IMR-90 (cell line): Measurements from ENCODE around the gene UNC79. TPM values are rescaled to one million over a fixed set of nuclear protein-coding genes. Genes with fewer than 3 reads are reported as not detected.

Experiments used
- ATAC-seq: fragments of 200-7000 bp; cut with Tn5 transposase; 2 replicates; pipeline ENCODE4 v1.9.1; 2020; ENCODE audit warnings: low read depth, mild to moderate bottlenecking, moderate library complexity
- BruUV-seq: library from RNA; stranded (reverse); fragments of 400-500 nt; replicated peaks from 2 replicates; lab custom pipeline; 2021; lab: Mats Ljungman, UMichigan
- CTCF ChIA-PET: fragments of 300-600 bp; formaldehyde crosslinking; extraction: SDS; loops from one replicate; lab custom pipeline; 2021; ENCODE audit warnings: antibody characterized with exemption; lab: Yijun Ruan, JAX
- POLR2A ChIA-PET: fragments of 300-600 bp; sonication (Branson Sonifier 250); formaldehyde crosslinking; loops from one replicate; lab custom pipeline; 2022; ENCODE audit warnings: antibody characterized with exemption; ENCODE audit not compliant: unreplicated experiment; lab: Charles Lee
- DNase-seq: peaks from one replicate; pipeline ENCODE4 v3.0.0; 2013
- H2AFZ ChIP-seq: replicated peaks from 2 replicates; pipeline ENCODE3; 2013; ENCODE audit warnings: low read length, mild to moderate bottlenecking; ENCODE audit not compliant: poor library complexity
- H2AK5ac ChIP-seq: 2 replicates; pipeline ENCODE4 v1.6.1; 2013; ENCODE audit warnings: low read depth, low read length, inconsistent platforms
- H2AK9ac ChIP-seq: replicated peaks from 2 replicates; pipeline ENCODE3; 2013; ENCODE audit warnings: mild to moderate bottlenecking, low read depth, low read length, moderate library complexity; ENCODE audit not compliant: poor library complexity
- H2BK120ac ChIP-seq: 2 replicates; pipeline ENCODE4 v1.6.1; 2013; ENCODE audit warnings: low read depth, low read length, inconsistent platforms
- H2BK15ac ChIP-seq: 3 replicates; pipeline ENCODE4 v1.6.1; 2013; ENCODE audit warnings: low read depth, low read length, inconsistent platforms
- H2BK20ac ChIP-seq: 2 replicates; pipeline ENCODE4 v1.6.1; 2013; ENCODE audit warnings: low read depth, mild to moderate bottlenecking, inconsistent platforms, low read length, moderate library complexity
- H2BK5ac ChIP-seq: 2 replicates; pipeline ENCODE4 v1.6.1; 2013; ENCODE audit warnings: mild to moderate bottlenecking, low read depth, low read length, inconsistent platforms; ENCODE audit not compliant: poor library complexity, severe bottlenecking
- H3K14ac ChIP-seq: replicated peaks from 2 replicates; pipeline ENCODE4 v1.6.1; 2013; ENCODE audit warnings: low read depth, low read length, inconsistent platforms
- H3K18ac ChIP-seq: 2 replicates; pipeline ENCODE4 v1.6.1; 2013; ENCODE audit warnings: low read depth, low read length, control low read depth
- H3K23ac ChIP-seq: 2 replicates; pipeline ENCODE4 v1.6.1; 2013; ENCODE audit warnings: low read depth, low read length, inconsistent platforms
- H3K27ac ChIP-seq: 2 replicates; pipeline ENCODE4 v1.5.1; 2013; ENCODE audit warnings: mild to moderate bottlenecking, control low read depth, low read length; ENCODE audit not compliant: insufficient read depth
- H3K27me3 ChIP-seq: 2 replicates; pipeline ENCODE4 v1.6.1; 2013; ENCODE audit warnings: low read length; ENCODE audit not compliant: control insufficient read depth, insufficient read depth
- H3K36me3 ChIP-seq: 2 replicates; pipeline ENCODE4 v1.6.1; 2013; ENCODE audit warnings: low read length, mixed read lengths; ENCODE audit not compliant: control insufficient read depth, insufficient read depth
- H3K4ac ChIP-seq: 2 replicates; pipeline ENCODE4 v1.6.1; 2013; ENCODE audit warnings: low read depth, low read length, inconsistent platforms
- H3K4me1 ChIP-seq: 2 replicates; pipeline ENCODE4 v1.6.1; 2013; ENCODE audit warnings: low read length, mixed read lengths; ENCODE audit not compliant: control insufficient read depth, insufficient read depth
- H3K4me2 ChIP-seq: 2 replicates; pipeline ENCODE4 v1.6.1; 2013; ENCODE audit warnings: low read depth, mild to moderate bottlenecking, control low read depth, low read length, moderate library complexity
- H3K4me3 ChIP-seq: 2 replicates; pipeline ENCODE4 v1.5.1; 2013; ENCODE audit warnings: low read depth, mild to moderate bottlenecking, control low read depth, low read length, moderate library complexity; ENCODE audit not compliant: insufficient read depth
- H3K56ac ChIP-seq: 2 replicates; pipeline ENCODE4 v1.6.1; 2013; ENCODE audit warnings: low read length, inconsistent platforms; ENCODE audit not compliant: insufficient read depth; ENCODE audit errors: extremely low read depth
- H3K79me1 ChIP-seq, 2 experiments: 2 replicates each; pipeline ENCODE4 v1.6.1; 2013; ENCODE audit warnings: low read length in 2 of 2, inconsistent platforms in 1 of 2, low read depth in 1 of 2
- H3K9ac ChIP-seq: 2 replicates; pipeline ENCODE4 v1.6.1; 2013; ENCODE audit warnings: low read depth, low read length, control low read depth
- H3K9me1 ChIP-seq: 2 replicates; pipeline ENCODE4 v1.6.1; 2013; ENCODE audit warnings: low read length, inconsistent platforms; ENCODE audit not compliant: insufficient read depth
- H3K9me3 ChIP-seq: 2 replicates; pipeline ENCODE4 v1.6.1; 2013; ENCODE audit warnings: low read length; ENCODE audit not compliant: control insufficient read depth, insufficient read depth
- H4K20me1 ChIP-seq: 2 replicates; pipeline ENCODE4 v1.6.1; 2013; ENCODE audit warnings: low read length, inconsistent platforms; ENCODE audit not compliant: insufficient read depth
- H4K5ac ChIP-seq: 2 replicates; pipeline ENCODE4 v1.6.1; 2013; ENCODE audit warnings: mild to moderate bottlenecking, low read depth, low read length, control low read depth
- H4K8ac ChIP-seq, 2 experiments: 2 replicates each; pipeline ENCODE4 v1.6.1; 2013; ENCODE audit warnings: low read depth in 2 of 2, low read length in 2 of 2, control low read depth in 1 of 2, inconsistent platforms in 1 of 2
- H4K91ac ChIP-seq: 2 replicates; pipeline ENCODE4 v1.6.1; 2013; ENCODE audit warnings: low read depth, low read length, inconsistent platforms; ENCODE audit not compliant: insufficient read depth
- ELK1 ChIP-seq: fragments of 150-350 bp; IDR thresholded peaks from 2 replicates; pipeline ENCODE4 v1.6.1; 2016; ENCODE audit warnings: low read depth, mild to moderate bottlenecking, low read length, moderate library complexity, borderline replicate concordance
- WGBS, 2 experiments: methylation state at CpG; one replicate each; pipeline versions ENCODE4 v1.1.5 to v1.1.7; 2013; ENCODE audit warnings: missing lambda C conversion rate in 2 of 2; ENCODE audit not compliant: insufficient read length in 1 of 2; ENCODE audit errors: extremely low coverage in 2 of 2; 5-methylcytosine and 5-hydroxymethylcytosine counted together
- dilution Hi-C: fragments of 300-500 bp; cut with HindIII; formaldehyde crosslinking; loops from one replicate; pipeline ENCODE4 v1.14.3; 2018; ENCODE audit warnings: low sequenced_read_pairs; ENCODE audit not compliant: unreplicated experiment
- in situ Hi-C: fragments of 300-500 bp; cut with MboI; formaldehyde crosslinking; loops from 3 replicates; pipeline ENCODE4 v1.14.3; 2019; ENCODE audit warnings: low sequenced_read_pairs, inconsistent platforms, mixed read lengths
- intact Hi-C: fragments of 100-400 bp; cut with micrococcal nuclease; formaldehyde crosslinking; loops from 2 replicates; pipeline ENCODE4 v1.10.0; 2022
- polyA plus RNA-seq, 3 experiments: library from polyadenylated mRNA; depleted of rRNA; stranded (reverse); fragments of >200 nt; gene quantifications; 2 replicates each; pipeline ENCODE4 v1.2.3, GENCODE V29; 2012; ENCODE audit warnings: low replicate concordance in 1 of 3
- total RNA-seq: library from RNA; depleted of rRNA; stranded (reverse); fragments of >200 nt; gene quantifications from 2 replicates; pipeline ENCODE4 v1.2.3, GENCODE V29; 2012

Gene UNC79
- total and polyA plus RNA-seq, 2 of the 4 experiments (the other 2 are of a cell fraction): under 0.01 TPM

- Histone ChIP-seq H3K9me1 (no peaks in the 10 kb centered on the region), H3K56ac (no peak overlapping the region), H3K4me1 (no peaks in the 10 kb centered on the region), H2AK5ac (no peak overlapping the region), H3K23ac (no peak overlapping the region), H4K91ac (no peak overlapping the region), H3K14ac (no peak overlapping the region), H3K27me3 (no peaks in the 10 kb centered on the region), H4K20me1 (no peaks in the 10 kb centered on the region), H3K18ac (no peak overlapping the region), H4K5ac (no peak overlapping the region), H2AFZ (no peak overlapping the region), H2BK120ac (no peak overlapping the region), H3K9ac (no peak overlapping the region), H3K27ac (no peak overlapping the region), H2BK15ac (no peak overlapping the region), H3K4me3 (no peak overlapping the region), H2AK9ac (no peak overlapping the region), H3K4ac (no peak overlapping the region), H2BK5ac (no peak overlapping the region), H3K79me1 (no peaks in the 10 kb centered on the region), H4K8ac (no peak overlapping the region), H3K4me2 (no peak overlapping the region), H2BK20ac (no peak overlapping the region), H3K9me3 (peaks cover 6% of the 10 kb centered on the region), H3K36me3 (no peaks in the 10 kb centered on the region)
- ChIA-PET POLR2A (no interaction called here), CTCF (no interaction called here)
- in situ Hi-C loops (no loop called here), dilution Hi-C loops (no loop called here), intact Hi-C loops (no loop called here)
- ATAC-seq (no peak), DNase-seq (no peak)
- 83% methylated on average over 4 of the region's 14 CpGs; no CpG with 5 or more reads in 1 of the 2 experiments for WGBS, 2 experiments
- TF ChIP-seq ELK1: no peak
- no TSS peak for BruUV-seq
Observed at GRCh38 chr14:93744176-93744575, 313.4 kb downstream of the UNC79 start.
